HepG2 (cell line): ENCODE results near the gene B3GALT6. TPM values are rescaled to one million over a fixed set of nuclear protein-coding genes. Genes with fewer than 3 reads are reported as not detected.
A peak's percentile ranks its signal among the peaks of the same experiment; 100 is the strongest.

ENCODE experiments used
- ATF6 ChIP-seq: sonication (generic); formaldehyde crosslinking; conservative IDR thresholded peaks from 2 replicates; pipeline ENCODE4 v1.4.0; 2020; ENCODE audit warnings: missing genetic modification reagents
- GATA4 ChIP-seq: sonication (generic); IDR thresholded peaks from 2 replicates; pipeline ENCODE4 v1.6.1; 2016; ENCODE audit warnings: antibody characterized with exemption, low read depth, borderline replicate concordance
- NFE2 ChIP-seq: sonication (generic); formaldehyde crosslinking; IDR thresholded peaks from 2 replicates; pipeline ENCODE4 v1.4.0; 2020; ENCODE audit warnings: missing genetic modification reagents
- THAP9 ChIP-seq: sonication (generic); formaldehyde crosslinking; IDR thresholded peaks from 2 replicates; pipeline ENCODE4; 2020; ENCODE audit warnings: missing genetic modification reagents, mild to moderate bottlenecking, borderline replicate concordance
- ZNF619 ChIP-seq: sonication (generic); formaldehyde crosslinking; IDR thresholded peaks from 2 replicates; pipeline ENCODE4 v1.4.0; 2020; ENCODE audit warnings: mild to moderate bottlenecking, missing genetic modification reagents
- ZNF773 ChIP-seq: sonication (generic); formaldehyde crosslinking; IDR thresholded peaks from 2 replicates; pipeline ENCODE4 v1.4.0; 2020; ENCODE audit warnings: missing genetic modification reagents, borderline replicate concordance
- polyA plus RNA-seq, 8 experiments: library from polyadenylated mRNA; depleted of rRNA in 3 of 8; stranded (reverse) in 7 of 8; unstranded in 1 of 8; fragments of >200 nt; fragmentation: Illumina TruSeq in 4 of 8; extraction: Trizol in 4 of 8; gene quantifications; 2 replicates each; pipeline versions ENCODE4 v1.2.1 to v1.2.3, GENCODE V29; 2011 to 2016; ENCODE audit warnings: low read depth in 4 of 8, missing spikeins in 1 of 8, mixed read lengths in 1 of 8; ENCODE audit not compliant: insufficient read depth in 1 of 8
- total RNA-seq, 5 experiments: library from RNA; depleted of rRNA; stranded (reverse); fragments of >200 nt; fragmentation: Illumina TruSeq; extraction: Trizol; gene quantifications; 2 replicates each; pipeline ENCODE4 v1.2.3, GENCODE V29; 2016; ENCODE audit warnings: low read depth in 1 of 5
- TF ChIP-seq, protein P1 (sequence below), 2 experiments: sonication (generic) in 1 of 2; formaldehyde crosslinking in 1 of 2; IDR thresholded peaks; 2 replicates each; pipeline versions ENCODE4 v1.6.1 to v1.9.0; 2014 to 2022; ENCODE audit warnings: antibody characterized with exemption in 1 of 2, borderline replicate concordance in 1 of 2, inconsistent platforms in 1 of 2, low read depth in 1 of 2, missing genetic modification reagents in 1 of 2
- TF ChIP-seq, protein P2 (sequence below): sonication (generic); formaldehyde crosslinking; IDR thresholded peaks from 2 replicates; pipeline ENCODE4 v1.4.0; 2020; ENCODE audit warnings: missing genetic modification reagents

Gene B3GALT6
- total and polyA plus RNA-seq, 2 of the 13 experiments (the other 11 are each of a cell fraction or from before 2014, with no cell fraction given): 3.9 to 14.2 TPM

- TF ChIP-seq, protein P1, sequence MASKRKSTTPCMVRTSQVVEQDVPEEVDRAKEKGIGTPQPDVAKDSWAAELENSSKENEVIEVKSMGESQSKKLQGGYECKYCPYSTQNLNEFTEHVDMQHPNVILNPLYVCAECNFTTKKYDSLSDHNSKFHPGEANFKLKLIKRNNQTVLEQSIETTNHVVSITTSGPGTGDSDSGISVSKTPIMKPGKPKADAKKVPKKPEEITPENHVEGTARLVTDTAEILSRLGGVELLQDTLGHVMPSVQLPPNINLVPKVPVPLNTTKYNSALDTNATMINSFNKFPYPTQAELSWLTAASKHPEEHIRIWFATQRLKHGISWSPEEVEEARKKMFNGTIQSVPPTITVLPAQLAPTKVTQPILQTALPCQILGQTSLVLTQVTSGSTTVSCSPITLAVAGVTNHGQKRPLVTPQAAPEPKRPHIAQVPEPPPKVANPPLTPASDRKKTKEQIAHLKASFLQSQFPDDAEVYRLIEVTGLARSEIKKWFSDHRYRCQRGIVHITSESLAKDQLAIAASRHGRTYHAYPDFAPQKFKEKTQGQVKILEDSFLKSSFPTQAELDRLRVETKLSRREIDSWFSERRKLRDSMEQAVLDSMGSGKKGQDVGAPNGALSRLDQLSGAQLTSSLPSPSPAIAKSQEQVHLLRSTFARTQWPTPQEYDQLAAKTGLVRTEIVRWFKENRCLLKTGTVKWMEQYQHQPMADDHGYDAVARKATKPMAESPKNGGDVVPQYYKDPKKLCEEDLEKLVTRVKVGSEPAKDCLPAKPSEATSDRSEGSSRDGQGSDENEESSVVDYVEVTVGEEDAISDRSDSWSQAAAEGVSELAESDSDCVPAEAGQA (IDR thresholded peaks at IDR 0.05; ENCODE audit: low read depth): peak; percentile 98
- TF ChIP-seq, protein P1 (CRISPR knock-in tag; IDR thresholded peaks at IDR 0.05; ENCODE audit: borderline replicate concordance): no peak
- TF ChIP-seq THAP9 (CRISPR knock-in tag) (peak; percentile 47; the same call in 1 of the 2 replicates), NFE2 (CRISPR knock-in tag) (no peak), ZNF773 (CRISPR knock-in tag) (0 out of 2 replicates have a peak, but pooled peaks have one; percentile 20), GATA4 (peak; percentile 62; the same call in 1 of the 2 replicates), ATF6 (CRISPR knock-in tag) (no peak), ZNF619 (CRISPR knock-in tag) (0 out of 2 replicates have a peak, but pooled peaks have one; percentile 54)
- TF ChIP-seq, protein P2, sequence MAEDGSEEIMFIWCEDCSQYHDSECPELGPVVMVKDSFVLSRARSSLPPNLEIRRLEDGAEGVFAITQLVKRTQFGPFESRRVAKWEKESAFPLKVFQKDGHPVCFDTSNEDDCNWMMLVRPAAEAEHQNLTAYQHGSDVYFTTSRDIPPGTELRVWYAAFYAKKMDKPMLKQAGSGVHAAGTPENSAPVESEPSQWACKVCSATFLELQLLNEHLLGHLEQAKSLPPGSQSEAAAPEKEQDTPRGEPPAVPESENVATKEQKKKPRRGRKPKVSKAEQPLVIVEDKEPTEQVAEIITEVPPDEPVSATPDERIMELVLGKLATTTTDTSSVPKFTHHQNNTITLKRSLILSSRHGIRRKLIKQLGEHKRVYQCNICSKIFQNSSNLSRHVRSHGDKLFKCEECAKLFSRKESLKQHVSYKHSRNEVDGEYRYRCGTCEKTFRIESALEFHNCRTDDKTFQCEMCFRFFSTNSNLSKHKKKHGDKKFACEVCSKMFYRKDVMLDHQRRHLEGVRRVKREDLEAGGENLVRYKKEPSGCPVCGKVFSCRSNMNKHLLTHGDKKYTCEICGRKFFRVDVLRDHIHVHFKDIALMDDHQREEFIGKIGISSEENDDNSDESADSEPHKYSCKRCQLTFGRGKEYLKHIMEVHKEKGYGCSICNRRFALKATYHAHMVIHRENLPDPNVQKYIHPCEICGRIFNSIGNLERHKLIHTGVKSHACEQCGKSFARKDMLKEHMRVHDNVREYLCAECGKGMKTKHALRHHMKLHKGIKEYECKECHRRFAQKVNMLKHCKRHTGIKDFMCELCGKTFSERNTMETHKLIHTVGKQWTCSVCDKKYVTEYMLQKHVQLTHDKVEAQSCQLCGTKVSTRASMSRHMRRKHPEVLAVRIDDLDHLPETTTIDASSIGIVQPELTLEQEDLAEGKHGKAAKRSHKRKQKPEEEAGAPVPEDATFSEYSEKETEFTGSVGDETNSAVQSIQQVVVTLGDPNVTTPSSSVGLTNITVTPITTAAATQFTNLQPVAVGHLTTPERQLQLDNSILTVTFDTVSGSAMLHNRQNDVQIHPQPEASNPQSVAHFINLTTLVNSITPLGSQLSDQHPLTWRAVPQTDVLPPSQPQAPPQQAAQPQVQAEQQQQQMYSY (CRISPR knock-in tag): 0 out of 2 replicates have a peak, but pooled peaks have one; percentile 45
Observed at GRCh38 chr1:1231400-1232207, 433 bp upstream of the B3GALT6 start, which contains the start of gene SDF4 (continued).
